Ishikawa (cell line): ENCODE results near the gene SPON1.

ENCODE experiments used
- ZBTB7A ChIP-seq: IDR thresholded peaks from 2 replicates; pipeline ENCODE4 v1.6.1; 2012; ENCODE audit warnings: low read depth
- TF ChIP-seq, protein P1 (sequence below): IDR thresholded peaks from 2 replicates; pipeline ENCODE4 v1.6.1; 2012; ENCODE audit warnings: low read depth, mild to moderate bottlenecking

DNA sequence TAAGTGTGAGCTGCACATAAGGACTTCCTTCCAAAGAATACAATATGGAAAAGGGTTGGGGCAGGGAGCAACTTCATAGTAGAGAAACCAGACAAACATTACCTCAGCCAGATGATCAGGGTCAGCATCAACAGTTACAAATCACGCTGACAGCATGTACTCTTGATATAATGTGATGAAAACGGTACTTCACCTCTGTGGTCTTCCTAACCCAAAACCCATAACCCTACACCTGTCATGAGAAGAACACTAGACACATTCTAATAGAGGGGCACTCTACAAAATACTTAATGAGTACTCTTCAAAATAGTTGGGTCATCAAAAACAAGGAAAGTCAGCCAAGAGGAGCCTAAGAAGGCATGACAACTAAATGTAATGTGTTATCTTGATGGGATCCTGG, 352.6 kb downstream of the SPON1 start:
- TF ChIP-seq, protein P1, sequence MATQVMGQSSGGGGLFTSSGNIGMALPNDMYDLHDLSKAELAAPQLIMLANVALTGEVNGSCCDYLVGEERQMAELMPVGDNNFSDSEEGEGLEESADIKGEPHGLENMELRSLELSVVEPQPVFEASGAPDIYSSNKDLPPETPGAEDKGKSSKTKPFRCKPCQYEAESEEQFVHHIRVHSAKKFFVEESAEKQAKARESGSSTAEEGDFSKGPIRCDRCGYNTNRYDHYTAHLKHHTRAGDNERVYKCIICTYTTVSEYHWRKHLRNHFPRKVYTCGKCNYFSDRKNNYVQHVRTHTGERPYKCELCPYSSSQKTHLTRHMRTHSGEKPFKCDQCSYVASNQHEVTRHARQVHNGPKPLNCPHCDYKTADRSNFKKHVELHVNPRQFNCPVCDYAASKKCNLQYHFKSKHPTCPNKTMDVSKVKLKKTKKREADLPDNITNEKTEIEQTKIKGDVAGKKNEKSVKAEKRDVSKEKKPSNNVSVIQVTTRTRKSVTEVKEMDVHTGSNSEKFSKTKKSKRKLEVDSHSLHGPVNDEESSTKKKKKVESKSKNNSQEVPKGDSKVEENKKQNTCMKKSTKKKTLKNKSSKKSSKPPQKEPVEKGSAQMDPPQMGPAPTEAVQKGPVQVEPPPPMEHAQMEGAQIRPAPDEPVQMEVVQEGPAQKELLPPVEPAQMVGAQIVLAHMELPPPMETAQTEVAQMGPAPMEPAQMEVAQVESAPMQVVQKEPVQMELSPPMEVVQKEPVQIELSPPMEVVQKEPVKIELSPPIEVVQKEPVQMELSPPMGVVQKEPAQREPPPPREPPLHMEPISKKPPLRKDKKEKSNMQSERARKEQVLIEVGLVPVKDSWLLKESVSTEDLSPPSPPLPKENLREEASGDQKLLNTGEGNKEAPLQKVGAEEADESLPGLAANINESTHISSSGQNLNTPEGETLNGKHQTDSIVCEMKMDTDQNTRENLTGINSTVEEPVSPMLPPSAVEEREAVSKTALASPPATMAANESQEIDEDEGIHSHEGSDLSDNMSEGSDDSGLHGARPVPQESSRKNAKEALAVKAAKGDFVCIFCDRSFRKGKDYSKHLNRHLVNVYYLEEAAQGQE, result no peak
- TF ChIP-seq ZBTB7A, result no peak
